Measurements from ENCODE around the gene GAL3ST2. TPM values are rescaled to one million over a fixed set of nuclear protein-coding genes. Genes with fewer than 3 reads are reported as not detected.

GAL3ST2 gene
- total RNA-seq, 1 donor from 2014 or later, result not detected

DNA sequence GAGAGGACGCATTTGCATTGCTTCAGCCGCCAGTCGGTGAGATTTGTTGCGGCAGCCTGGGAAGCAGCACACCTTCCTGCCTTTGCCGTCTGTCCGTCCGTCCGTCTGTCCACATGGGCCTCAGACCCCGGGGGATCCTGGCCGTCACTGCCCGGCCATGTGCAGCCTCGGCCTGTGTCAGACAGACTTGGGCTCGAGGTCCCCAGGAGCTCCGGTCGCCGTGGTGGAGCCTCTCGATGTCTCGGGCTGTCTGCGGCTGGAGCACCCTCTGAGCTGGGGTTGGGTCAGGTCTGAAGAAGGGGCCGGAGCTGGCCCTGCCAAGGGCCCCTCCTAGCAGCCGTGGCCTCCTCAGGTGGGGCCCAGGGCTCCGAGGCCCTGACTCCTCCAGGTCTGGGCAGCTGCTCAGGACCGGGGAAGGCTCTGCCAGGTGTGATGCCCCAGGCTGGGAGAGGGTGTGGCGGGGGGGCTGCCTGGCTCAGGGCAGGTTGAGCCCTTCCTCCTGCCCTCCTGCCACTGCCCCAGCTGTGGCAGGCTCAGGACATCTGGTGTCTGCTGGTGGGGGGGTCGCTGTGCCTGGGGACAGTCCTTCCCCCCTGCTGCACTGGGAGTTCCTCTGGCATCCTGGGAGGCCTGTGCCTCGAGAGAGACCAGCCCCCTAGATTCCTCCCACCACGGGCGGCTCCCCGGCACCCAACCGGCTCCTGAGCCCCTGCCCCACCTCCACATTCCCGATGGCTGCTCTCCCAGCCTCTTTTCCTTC, 44.2 kb downstream of the GAL3ST2 start:
- no peak overlapping the region for H3K9ac ChIP-seq (ENCODE audit: low read length)
- peaks cover 14% of the 10 kb centered on the region for H3K9me3 Mint-ChIP-seq (ENCODE audit: unreplicated experiment)
- no peak for DNase-seq (ENCODE audit: low read depth)
- no peak for FAIRE-seq
- H3K4me3 Mint-ChIP-seq (ENCODE audit: unreplicated experiment), result no peak overlapping the region
- no peak overlapping the region for H2AFZ ChIP-seq (ENCODE audit: low read depth, low read length)
- H3K4me1 Mint-ChIP-seq (ENCODE audit: low read depth, unreplicated experiment), result no peaks in the 10 kb centered on the region
- H3K27ac ChIP-seq (ENCODE audit: low read depth, low read length), result no peak overlapping the region
- H3K36me3 Mint-ChIP-seq (ENCODE audit: low read depth, unreplicated experiment), result peaks cover 1% of the 10 kb centered on the region
- H3K9me3 ChIP-seq (ENCODE audit: insufficient read depth, low read depth, low read length), result peaks cover 7% of the 10 kb centered on the region
- H4K20me1 ChIP-seq (ENCODE audit: insufficient read depth, low read length), result no peaks in the 10 kb centered on the region
- peaks cover 34% of the 10 kb centered on the region for H3K27me3 Mint-ChIP-seq (ENCODE audit: low read depth, unreplicated experiment)
- H3K79me2 ChIP-seq (ENCODE audit: insufficient read depth, low read length), result no peaks in the 10 kb centered on the region
- TF ChIP-seq, protein P1, sequence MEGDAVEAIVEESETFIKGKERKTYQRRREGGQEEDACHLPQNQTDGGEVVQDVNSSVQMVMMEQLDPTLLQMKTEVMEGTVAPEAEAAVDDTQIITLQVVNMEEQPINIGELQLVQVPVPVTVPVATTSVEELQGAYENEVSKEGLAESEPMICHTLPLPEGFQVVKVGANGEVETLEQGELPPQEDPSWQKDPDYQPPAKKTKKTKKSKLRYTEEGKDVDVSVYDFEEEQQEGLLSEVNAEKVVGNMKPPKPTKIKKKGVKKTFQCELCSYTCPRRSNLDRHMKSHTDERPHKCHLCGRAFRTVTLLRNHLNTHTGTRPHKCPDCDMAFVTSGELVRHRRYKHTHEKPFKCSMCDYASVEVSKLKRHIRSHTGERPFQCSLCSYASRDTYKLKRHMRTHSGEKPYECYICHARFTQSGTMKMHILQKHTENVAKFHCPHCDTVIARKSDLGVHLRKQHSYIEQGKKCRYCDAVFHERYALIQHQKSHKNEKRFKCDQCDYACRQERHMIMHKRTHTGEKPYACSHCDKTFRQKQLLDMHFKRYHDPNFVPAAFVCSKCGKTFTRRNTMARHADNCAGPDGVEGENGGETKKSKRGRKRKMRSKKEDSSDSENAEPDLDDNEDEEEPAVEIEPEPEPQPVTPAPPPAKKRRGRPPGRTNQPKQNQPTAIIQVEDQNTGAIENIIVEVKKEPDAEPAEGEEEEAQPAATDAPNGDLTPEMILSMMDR (IDR thresholded peaks at IDR 0.05; ENCODE audit: insufficient read depth, low read depth, low read length), result no peak
- TF ChIP-seq EZH2 (IDR thresholded peaks at IDR 0.05; ENCODE audit: insufficient read depth, low read length), result no peak
- H3K27ac Mint-ChIP-seq (ENCODE audit: unreplicated experiment), result no peak overlapping the region
- no peaks in the 10 kb centered on the region for H3K4me1 ChIP-seq (ENCODE audit: insufficient read depth, low read length)
- H3K27me3 ChIP-seq (ENCODE audit: insufficient read depth, low read length), result peaks cover 2% of the 10 kb centered on the region
- no peak overlapping the region for H3K4me3 ChIP-seq (ENCODE audit: insufficient read depth, low read depth, low read length)
- no peak overlapping the region for H3K4me2 ChIP-seq (ENCODE audit: low read length)
- H3K36me3 ChIP-seq (ENCODE audit: insufficient read depth, low read length), result no peaks in the 10 kb centered on the region

DNA sequence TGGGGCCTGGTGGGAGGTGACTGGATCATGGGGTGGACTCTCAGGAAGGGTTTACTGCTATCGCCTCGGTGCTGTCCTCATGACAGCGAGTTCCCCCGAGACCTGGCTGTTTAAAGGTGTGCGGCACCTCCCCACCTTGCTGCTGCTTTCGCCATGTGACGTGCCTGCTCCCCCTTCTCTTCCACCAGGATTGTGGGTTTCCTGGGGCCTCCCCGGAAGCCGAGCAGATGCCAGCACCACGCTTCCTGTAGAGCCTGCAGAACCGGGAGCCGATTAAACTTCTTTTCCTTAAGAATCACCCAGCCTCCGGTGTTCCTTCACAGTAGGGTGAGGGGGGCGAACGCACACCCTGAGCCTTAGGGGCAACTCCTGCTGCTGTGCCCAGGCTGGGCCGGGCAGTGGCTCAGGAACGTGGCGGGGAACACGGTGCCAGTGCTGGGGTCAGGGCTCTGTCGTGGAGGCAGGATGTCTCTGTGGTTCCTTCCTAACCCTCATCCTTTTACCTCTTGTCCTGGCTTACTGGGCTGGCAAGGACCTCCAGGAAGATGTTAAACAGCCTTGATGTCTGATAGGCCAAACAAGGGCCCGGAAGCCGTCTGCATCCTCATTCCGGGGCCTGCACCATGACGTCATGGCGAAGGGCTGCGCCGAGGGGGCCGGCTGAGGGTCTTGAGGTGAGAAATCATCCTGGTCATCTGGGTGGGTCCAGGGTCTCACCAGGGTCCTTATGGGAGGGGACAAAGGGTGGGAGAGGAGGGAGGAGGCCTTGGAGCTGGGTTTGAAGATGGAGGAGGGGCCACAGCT, 45.0 kb downstream of the GAL3ST2 start:
- Histone ChIP-seq H3K36me3 (ENCODE audit: insufficient read depth, low read length) (no peaks in the 10 kb centered on the region), H3K4me1 (ENCODE audit: insufficient read depth, low read length) (no peaks in the 10 kb centered on the region), H3K27ac (ENCODE audit: low read depth, low read length) (no peak overlapping the region), H3K79me2 (ENCODE audit: insufficient read depth, low read length) (no peaks in the 10 kb centered on the region), H3K4me2 (ENCODE audit: low read length) (no peak overlapping the region), H3K4me3 (ENCODE audit: insufficient read depth, low read depth, low read length) (no peak overlapping the region), H2AFZ (ENCODE audit: low read depth, low read length) (no peak overlapping the region), H3K27me3 (ENCODE audit: insufficient read depth, low read length) (peaks cover 2% of the 10 kb centered on the region), H3K9ac (ENCODE audit: low read length) (no peak overlapping the region), H4K20me1 (ENCODE audit: insufficient read depth, low read length) (no peaks in the 10 kb centered on the region), H3K9me3 (ENCODE audit: insufficient read depth, low read depth, low read length) (peaks cover 7% of the 10 kb centered on the region)
- no peak for TF ChIP-seq EZH2 (IDR thresholded peaks at IDR 0.05; ENCODE audit: insufficient read depth, low read length)
- TF ChIP-seq, protein P1 (IDR thresholded peaks at IDR 0.05; ENCODE audit: insufficient read depth, low read depth, low read length), result no peak
- H3K9me3 Mint-ChIP-seq (ENCODE audit: unreplicated experiment), result peaks cover 17% of the 10 kb centered on the region
- FAIRE-seq, result no peak
- DNase-seq (ENCODE audit: low read depth), result no peak
- H3K4me3 Mint-ChIP-seq (ENCODE audit: unreplicated experiment), result no peak overlapping the region
- H3K27ac Mint-ChIP-seq (ENCODE audit: unreplicated experiment), result no peak overlapping the region
- H3K36me3 Mint-ChIP-seq (ENCODE audit: low read depth, unreplicated experiment), result peaks cover 1% of the 10 kb centered on the region
- no peaks in the 10 kb centered on the region for H3K4me1 Mint-ChIP-seq (ENCODE audit: low read depth, unreplicated experiment)
- H3K27me3 Mint-ChIP-seq (ENCODE audit: low read depth, unreplicated experiment), result peaks cover 34% of the 10 kb centered on the region
